Progenitor cell of endocrine pancreas (in vitro differentiated cells): ENCODE results near the gene SYT9. TPM values are rescaled to one million over a fixed set of nuclear protein-coding genes. Genes with fewer than 3 reads are reported as not detected.

ENCODE experiments used
- DNase-seq: peaks from one replicate; pipeline ENCODE4 v3.0.0; 2021; ENCODE audit warnings: low spot score; ENCODE audit not compliant: unreplicated experiment
- H3K27ac Mint-ChIP-seq: 2 replicates; pipeline ENCODE4 v1.8.0; 2021; ENCODE audit warnings: mild to moderate bottlenecking, moderate library complexity, mixed read lengths
- H3K27me3 Mint-ChIP-seq: 2 replicates; pipeline ENCODE4 v1.8.0; 2021; ENCODE audit warnings: mixed read lengths
- H3K36me3 Mint-ChIP-seq: 2 replicates; pipeline ENCODE4 v1.8.0; 2022; ENCODE audit warnings: mixed read lengths; ENCODE audit not compliant: insufficient read depth
- H3K4me1 Mint-ChIP-seq: 2 replicates; pipeline ENCODE4 v1.8.0; 2021; ENCODE audit warnings: low read depth, mixed read lengths
- H3K4me3 Mint-ChIP-seq: 2 replicates; pipeline ENCODE4 v1.8.0; 2021; ENCODE audit warnings: low read depth, mild to moderate bottlenecking, moderate library complexity, mixed read lengths
- H3K9me3 Mint-ChIP-seq: 2 replicates; pipeline ENCODE4 v1.8.0; 2021; ENCODE audit warnings: low read depth, mixed read lengths
- total RNA-seq: library from RNA; stranded (reverse); gene quantifications from 2 replicates; pipeline ENCODE4 v1.2.1, GENCODE V29; 2021
- TF ChIP-seq, protein P1 (sequence below): fragments of 200-600 bp; sonication (generic); IDR thresholded peaks from one replicate; pipeline ENCODE4 v1.5.0; 2021; ENCODE audit warnings: antibody characterized with exemption, mild to moderate bottlenecking; ENCODE audit not compliant: unreplicated experiment

The SYT9 gene
- total RNA-seq, 1 donor from 2014 or later: 0.57 TPM

DNA sequence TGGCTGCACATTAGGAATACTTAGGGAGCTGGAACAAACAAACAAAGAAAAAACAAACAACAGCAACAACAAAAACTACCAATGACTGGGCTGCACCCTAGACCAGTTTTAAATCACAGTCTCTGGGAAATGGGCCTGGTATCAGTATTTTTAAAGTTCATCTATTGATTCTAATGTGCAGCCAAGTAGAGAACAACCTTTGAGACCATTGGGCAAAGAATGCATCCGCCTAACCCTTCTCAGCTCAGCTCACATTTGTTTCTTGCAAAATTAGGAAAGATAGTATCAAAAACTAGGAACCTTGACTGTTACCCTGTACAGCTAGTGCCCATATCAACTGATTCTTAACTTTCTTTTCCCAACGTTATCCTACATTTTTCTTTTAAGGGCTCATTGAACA, 5.2 kb downstream of the SYT9 start:
- no peak for DNase-seq
- peaks cover 37% of the 10 kb centered on the region for H3K27me3 Mint-ChIP-seq
- no peaks in the 10 kb centered on the region for H3K36me3 Mint-ChIP-seq
- no peaks in the 10 kb centered on the region for H3K4me1 Mint-ChIP-seq
- TF ChIP-seq, protein P1, sequence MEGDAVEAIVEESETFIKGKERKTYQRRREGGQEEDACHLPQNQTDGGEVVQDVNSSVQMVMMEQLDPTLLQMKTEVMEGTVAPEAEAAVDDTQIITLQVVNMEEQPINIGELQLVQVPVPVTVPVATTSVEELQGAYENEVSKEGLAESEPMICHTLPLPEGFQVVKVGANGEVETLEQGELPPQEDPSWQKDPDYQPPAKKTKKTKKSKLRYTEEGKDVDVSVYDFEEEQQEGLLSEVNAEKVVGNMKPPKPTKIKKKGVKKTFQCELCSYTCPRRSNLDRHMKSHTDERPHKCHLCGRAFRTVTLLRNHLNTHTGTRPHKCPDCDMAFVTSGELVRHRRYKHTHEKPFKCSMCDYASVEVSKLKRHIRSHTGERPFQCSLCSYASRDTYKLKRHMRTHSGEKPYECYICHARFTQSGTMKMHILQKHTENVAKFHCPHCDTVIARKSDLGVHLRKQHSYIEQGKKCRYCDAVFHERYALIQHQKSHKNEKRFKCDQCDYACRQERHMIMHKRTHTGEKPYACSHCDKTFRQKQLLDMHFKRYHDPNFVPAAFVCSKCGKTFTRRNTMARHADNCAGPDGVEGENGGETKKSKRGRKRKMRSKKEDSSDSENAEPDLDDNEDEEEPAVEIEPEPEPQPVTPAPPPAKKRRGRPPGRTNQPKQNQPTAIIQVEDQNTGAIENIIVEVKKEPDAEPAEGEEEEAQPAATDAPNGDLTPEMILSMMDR: no peak
- no peak overlapping the region for H3K4me3 Mint-ChIP-seq
- H3K9me3 Mint-ChIP-seq: no peaks in the 10 kb centered on the region
- no peak overlapping the region for H3K27ac Mint-ChIP-seq

DNA sequence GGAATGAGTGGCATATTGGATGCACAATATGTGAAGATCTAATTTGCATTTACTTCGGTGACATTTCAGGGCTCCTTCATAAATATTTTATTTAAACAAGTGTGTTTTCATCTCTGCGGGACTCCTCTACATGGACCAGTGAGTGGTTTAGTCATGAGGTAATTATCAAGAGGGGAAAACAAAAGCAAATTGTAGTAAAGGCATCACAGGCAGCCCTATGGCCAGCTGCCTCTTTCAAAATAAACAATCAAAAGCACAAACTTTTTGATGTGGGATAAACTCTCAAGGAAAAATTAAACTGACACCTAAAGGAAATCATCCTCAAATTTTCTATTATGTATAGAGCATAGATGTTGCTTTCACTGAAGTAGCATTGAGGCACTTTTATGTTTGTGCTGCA, 6.0 kb downstream of the SYT9 start:
- Mint-ChIP-seq H3K4me3 (no peak overlapping the region), H3K9me3 (no peaks in the 10 kb centered on the region), H3K27me3 (peaks cover 34% of the 10 kb centered on the region), H3K4me1 (no peaks in the 10 kb centered on the region), H3K36me3 (no peaks in the 10 kb centered on the region), H3K27ac (no peak overlapping the region)
- TF ChIP-seq, protein P1: no peak
- DNase-seq: no peak

DNA sequence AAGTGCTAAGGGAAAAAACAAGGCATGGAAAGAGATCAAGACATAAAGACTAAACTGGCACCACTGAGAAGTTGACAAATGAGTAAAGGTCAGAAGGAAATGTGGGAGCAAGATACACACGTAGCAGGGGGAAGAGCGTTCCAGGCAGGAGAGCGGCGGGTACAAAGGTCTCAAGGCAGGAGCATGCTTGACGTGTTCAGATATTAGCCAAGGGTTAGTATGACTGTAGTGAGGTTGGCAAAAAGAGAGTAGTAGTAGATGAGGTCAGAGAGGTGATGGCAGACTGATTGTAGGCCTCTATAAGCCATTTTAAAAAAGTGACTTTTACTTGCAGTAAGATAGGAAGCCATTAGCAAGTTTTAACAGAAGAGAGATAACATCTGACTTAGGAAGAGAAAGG, 9.9 kb downstream of the SYT9 start:
- no peak overlapping the region for H3K27ac Mint-ChIP-seq
- H3K27me3 Mint-ChIP-seq: peaks cover 4% of the 10 kb centered on the region
- no peaks in the 10 kb centered on the region for H3K36me3 Mint-ChIP-seq
- H3K9me3 Mint-ChIP-seq: no peaks in the 10 kb centered on the region
- H3K4me1 Mint-ChIP-seq: no peaks in the 10 kb centered on the region
- TF ChIP-seq, protein P1: no peak
- H3K4me3 Mint-ChIP-seq: no peak overlapping the region
- no peak for DNase-seq

DNA sequence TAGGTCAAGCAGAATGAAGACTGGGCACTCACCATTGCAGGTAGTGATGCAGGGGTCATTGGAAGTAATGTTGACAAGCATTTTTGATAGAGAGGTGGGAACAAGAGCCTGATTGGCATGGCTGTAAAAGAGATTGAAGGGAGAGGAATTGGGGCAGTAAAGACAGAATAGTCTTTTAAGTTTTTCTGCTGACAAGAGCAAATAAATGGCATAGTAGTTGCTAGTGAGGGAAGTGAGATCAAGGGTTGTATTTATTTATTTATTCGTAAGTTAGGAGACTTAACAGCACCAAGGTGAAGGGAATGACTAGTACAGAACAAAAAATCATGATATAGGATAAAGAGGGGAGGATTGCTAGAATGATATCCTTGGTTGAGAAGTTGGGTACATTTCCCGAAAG, 11.0 kb downstream of the SYT9 start:
- no peaks in the 10 kb centered on the region for H3K36me3 Mint-ChIP-seq
- no peak for DNase-seq
- peaks cover 4% of the 10 kb centered on the region for H3K27me3 Mint-ChIP-seq
- H3K9me3 Mint-ChIP-seq: no peaks in the 10 kb centered on the region
- H3K4me1 Mint-ChIP-seq: no peaks in the 10 kb centered on the region
- no peak overlapping the region for H3K4me3 Mint-ChIP-seq
- no peak overlapping the region for H3K27ac Mint-ChIP-seq
- TF ChIP-seq, protein P1: no peak

DNA sequence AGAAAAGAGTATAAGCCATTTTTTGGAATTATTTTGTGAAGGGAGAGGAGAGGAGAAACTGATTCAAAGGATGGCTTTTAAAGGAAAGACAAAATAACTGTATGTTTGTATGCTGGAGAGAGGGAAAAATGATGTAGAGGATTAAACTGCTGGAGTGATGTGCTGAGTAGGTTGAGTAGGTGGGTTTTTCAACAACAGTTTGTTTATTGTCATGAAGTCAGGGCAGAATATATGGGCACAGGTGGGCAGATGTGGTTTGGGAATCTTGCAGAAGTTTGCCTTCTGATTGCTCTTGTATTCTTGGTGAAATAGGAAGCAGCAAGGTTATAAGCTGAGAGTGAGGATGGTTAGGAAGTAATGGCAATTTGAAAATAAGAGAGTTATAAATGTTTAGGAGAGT, 12.1 kb downstream of the SYT9 start:
- TF ChIP-seq, protein P1: no peak
- H3K4me1 Mint-ChIP-seq: no peaks in the 10 kb centered on the region
- H3K9me3 Mint-ChIP-seq: no peaks in the 10 kb centered on the region

More for the DNA sequence above, 12.1 kb downstream of the SYT9 start:
- Mint-ChIP-seq H3K27me3 (no peaks in the 10 kb centered on the region), H3K27ac (no peak overlapping the region), H3K4me3 (no peak overlapping the region), H3K36me3 (no peaks in the 10 kb centered on the region)
- DNase-seq: no peak
